NCI-H187 (cell line): ENCODE data around the gene SLC2A1.

Source experiments
- DNase-seq, 2 experiments: peaks; one replicate each; lab custom pipeline; 2025; lab: John Stamatoyannopoulos, UW

SLC2A1 gene

GRCh38 chr1:42889264-42889663 is 69.4 kb downstream of the SLC2A1 start:
- no peak for DNase-seq

GRCh38 chr1:42888013-42888633 is 70.5 kb downstream of the SLC2A1 start:
- DNase-seq: no peak

DNA sequence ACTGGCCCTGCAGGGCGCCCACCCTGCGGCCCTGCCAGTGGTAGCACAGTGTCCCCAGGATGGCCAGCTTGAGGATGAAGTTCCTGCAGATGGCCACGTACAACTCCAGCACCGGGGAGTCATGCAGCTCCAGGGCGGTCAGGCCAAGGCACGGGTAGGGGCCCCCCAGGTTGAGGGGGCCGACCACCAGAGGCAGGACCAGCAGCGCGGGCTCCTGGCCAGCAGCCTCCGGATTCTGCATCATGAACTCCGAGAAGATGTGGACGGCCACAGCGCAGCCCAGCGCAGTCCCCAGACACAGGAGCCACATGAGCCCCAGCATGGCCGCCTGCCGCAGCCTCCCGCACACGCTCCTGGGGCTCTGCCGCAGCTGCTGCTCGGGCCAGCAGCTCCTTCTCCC is 71.3 kb downstream of the SLC2A1 start:
- DNase-seq: no peak

- no peak for DNase-seq
These were observed 71.9 kb downstream of the SLC2A1 start for GRCh38 chr1:42886800-42887199.

DNA sequence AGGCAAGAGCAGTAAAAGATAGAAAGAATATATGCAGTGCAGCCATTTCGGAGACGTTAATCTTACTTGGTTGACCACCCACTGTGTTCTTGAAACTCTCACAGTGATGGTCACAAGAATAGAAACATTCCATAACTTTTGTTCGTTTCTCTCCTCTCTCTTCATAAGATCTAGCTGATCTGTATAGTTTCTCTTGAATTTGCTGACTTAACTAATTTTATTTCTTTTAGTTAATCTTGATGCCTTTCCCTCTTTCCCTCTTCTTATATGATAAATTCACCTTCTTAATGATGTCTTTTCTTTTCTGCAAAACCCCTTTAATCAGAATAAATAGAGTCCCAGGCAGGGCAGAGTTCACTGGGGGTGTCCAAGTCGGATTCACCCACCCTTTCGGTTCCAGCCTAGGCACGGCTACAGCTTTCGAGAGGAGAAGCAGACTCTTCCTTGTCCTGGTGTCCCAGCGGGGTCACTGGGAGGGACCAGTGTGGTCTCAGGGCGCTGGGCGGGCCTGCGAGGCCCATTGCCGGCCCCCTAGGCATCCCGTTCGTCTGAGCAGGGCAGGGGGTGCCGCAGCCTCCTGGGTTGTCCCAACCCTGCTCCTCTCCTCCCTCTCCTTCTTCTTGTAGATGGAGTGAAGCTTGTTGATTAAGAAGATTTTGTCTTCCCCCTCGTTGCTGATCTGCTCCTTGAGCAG is 72.5 kb downstream of the SLC2A1 start:
- DNase-seq: no peak

- DNase-seq: no peak
These were observed 78.3 kb downstream of the SLC2A1 start for GRCh38 chr1:42880384-42880783.

- DNase-seq: no peak
These were observed 81.3 kb downstream of the SLC2A1 start for GRCh38 chr1:42877380-42877779.

DNA sequence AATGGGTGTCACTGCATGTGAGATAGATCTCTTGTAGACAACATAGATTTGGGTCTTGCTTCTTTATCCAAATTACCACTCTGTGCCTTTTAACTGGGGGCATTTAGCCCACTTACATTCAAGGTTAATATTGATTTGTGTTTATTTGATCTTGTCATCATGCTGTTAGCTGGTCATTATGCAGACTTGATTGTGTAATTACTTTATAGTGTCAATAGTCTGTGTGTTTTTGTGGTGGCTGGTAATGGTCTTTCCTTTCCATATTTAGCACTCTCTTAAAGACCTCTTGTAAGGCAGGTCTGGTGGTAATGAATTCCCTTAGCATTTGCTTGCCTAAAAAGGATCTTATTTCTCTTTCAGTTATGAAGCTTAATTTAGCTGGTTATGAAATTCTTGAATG is 82.7 kb downstream of the SLC2A1 start:
- DNase-seq: no peak
